MCF 10A (cell line): ENCODE data around the gene ABCA13. TPM values are rescaled to one million over a fixed set of nuclear protein-coding genes. Genes with fewer than 3 reads are reported as not detected.
A peak's percentile ranks its signal among the peaks of the same experiment; 100 is the strongest.

Experiments used
- BruUV-seq: library from RNA; stranded (reverse); fragments of 400-500 nt; replicated peaks from 2 replicates; lab custom pipeline; 2021; lab: Mats Ljungman, UMichigan
- CTCF ChIA-PET: fragments of 300-600 bp; sonication (Branson Sonifier 250); formaldehyde crosslinking; extraction: SDS; loops from one replicate; lab custom pipeline; 2021; ENCODE audit warnings: antibody characterized with exemption, inconsistent platforms; lab: Yijun Ruan, JAX
- POLR2A ChIA-PET: fragments of 300-600, 350-650 bp; sonication (Branson Sonifier 250); formaldehyde crosslinking; extraction: SDS; loops from one replicate; lab custom pipeline; 2020; ENCODE audit warnings: antibody characterized with exemption, inconsistent platforms; lab: Yijun Ruan, JAX
- DNase-seq: peaks from one replicate; pipeline ENCODE4 v3.0.0-alpha.2; 2018; ENCODE audit not compliant: unreplicated experiment
- H3K27ac Mint-ChIP-seq: one replicate; pipeline ENCODE4 v1.8.0; 2022; ENCODE audit warnings: mild to moderate bottlenecking, low read depth, mixed read lengths; ENCODE audit not compliant: unreplicated experiment
- H3K27me3 Mint-ChIP-seq: one replicate; pipeline ENCODE4 v1.8.0; 2022; ENCODE audit warnings: mixed read lengths; ENCODE audit not compliant: insufficient read depth, unreplicated experiment
- H3K36me3 Mint-ChIP-seq: one replicate; pipeline ENCODE4 v1.8.0; 2022; ENCODE audit warnings: mild to moderate bottlenecking, moderate library complexity, mixed read lengths; ENCODE audit not compliant: insufficient read depth, unreplicated experiment
- H3K4me1 Mint-ChIP-seq: one replicate; pipeline ENCODE4 v1.8.0; 2022; ENCODE audit warnings: mixed read lengths; ENCODE audit not compliant: insufficient read depth, unreplicated experiment
- H3K4me3 Mint-ChIP-seq: one replicate; pipeline ENCODE4 v1.8.0; 2022; ENCODE audit warnings: mild to moderate bottlenecking, moderate library complexity, mixed read lengths; ENCODE audit not compliant: unreplicated experiment
- H3K9me3 Mint-ChIP-seq: one replicate; pipeline ENCODE4 v1.8.0; 2022; ENCODE audit warnings: mixed read lengths; ENCODE audit not compliant: unreplicated experiment
- intact Hi-C: fragments of 100-400 bp; cut with micrococcal nuclease; formaldehyde crosslinking; loops from 2 replicates; pipeline ENCODE4 v1.14.1; 2022
- total RNA-seq: library from RNA; stranded (reverse); gene quantifications from 2 replicates; pipeline ENCODE4 v1.2.3, GENCODE V29; 2022
- TF ChIP-seq, protein P1 (sequence below): fragments of 200-600 bp; IDR thresholded peaks from one replicate; pipeline ENCODE4 v1.8.0; 2022; ENCODE audit warnings: antibody characterized with exemption, mild to moderate bottlenecking; ENCODE audit not compliant: unreplicated experiment

Gene ABCA13
- total RNA-seq, 1 experiment from 2014 or later, result 0.30 TPM

DNA sequence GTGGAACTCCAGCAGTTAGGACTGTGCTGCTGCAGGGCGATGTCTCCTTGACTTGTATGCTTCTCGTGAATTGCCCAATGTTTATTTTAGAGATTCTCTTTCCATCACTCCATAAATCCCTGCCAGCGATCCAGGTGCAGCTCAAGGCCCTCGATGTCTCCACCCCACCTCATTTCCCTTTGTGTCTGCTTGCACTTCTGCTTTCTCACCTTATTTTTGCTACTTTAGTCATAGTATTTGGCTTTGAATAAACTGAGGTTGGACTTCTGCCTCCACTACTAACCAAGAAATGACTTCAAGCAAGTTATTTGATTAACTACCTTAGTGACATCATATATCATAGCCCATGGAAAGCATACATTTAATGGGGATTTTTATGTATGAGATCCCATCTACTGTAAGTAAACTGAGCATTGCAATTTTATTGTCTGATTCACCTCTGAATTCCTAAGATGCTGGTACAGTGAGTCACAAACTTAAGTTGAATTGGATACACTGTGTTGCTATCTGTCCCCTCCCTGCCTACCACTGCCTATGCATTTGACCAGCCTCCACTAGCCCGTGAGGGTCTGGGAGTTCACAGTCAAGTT lies 255.8 kb downstream of the ABCA13 start:
- CTCF ChIA-PET, result interaction anchor here (2.1 kb wide), 1 partner anchor 448 kb away, joined by 10 read pairs; no protein-coding TSS in a partner anchor
- peak; percentile 50 for DNase-seq
- intact Hi-C loops, result loop anchor here (2.0 to 10.0 kb wide), 4 partner anchors 128 to 898 kb away; no protein-coding TSS in a partner anchor
- POLR2A ChIA-PET, result no interaction called here
- BruUV-seq, result no TSS peak
- peaks cover 23% of the 10 kb centered on the region for H3K4me1 Mint-ChIP-seq
- no peak overlapping the region for H3K4me3 Mint-ChIP-seq
- TF ChIP-seq, protein P1, sequence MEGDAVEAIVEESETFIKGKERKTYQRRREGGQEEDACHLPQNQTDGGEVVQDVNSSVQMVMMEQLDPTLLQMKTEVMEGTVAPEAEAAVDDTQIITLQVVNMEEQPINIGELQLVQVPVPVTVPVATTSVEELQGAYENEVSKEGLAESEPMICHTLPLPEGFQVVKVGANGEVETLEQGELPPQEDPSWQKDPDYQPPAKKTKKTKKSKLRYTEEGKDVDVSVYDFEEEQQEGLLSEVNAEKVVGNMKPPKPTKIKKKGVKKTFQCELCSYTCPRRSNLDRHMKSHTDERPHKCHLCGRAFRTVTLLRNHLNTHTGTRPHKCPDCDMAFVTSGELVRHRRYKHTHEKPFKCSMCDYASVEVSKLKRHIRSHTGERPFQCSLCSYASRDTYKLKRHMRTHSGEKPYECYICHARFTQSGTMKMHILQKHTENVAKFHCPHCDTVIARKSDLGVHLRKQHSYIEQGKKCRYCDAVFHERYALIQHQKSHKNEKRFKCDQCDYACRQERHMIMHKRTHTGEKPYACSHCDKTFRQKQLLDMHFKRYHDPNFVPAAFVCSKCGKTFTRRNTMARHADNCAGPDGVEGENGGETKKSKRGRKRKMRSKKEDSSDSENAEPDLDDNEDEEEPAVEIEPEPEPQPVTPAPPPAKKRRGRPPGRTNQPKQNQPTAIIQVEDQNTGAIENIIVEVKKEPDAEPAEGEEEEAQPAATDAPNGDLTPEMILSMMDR, result no peak
- no peaks in the 10 kb centered on the region for H3K27me3 Mint-ChIP-seq
- no peaks in the 10 kb centered on the region for H3K9me3 Mint-ChIP-seq
- H3K27ac Mint-ChIP-seq, result peak overlapping the region; percentile 17
- H3K36me3 Mint-ChIP-seq, result no peaks in the 10 kb centered on the region

DNA sequence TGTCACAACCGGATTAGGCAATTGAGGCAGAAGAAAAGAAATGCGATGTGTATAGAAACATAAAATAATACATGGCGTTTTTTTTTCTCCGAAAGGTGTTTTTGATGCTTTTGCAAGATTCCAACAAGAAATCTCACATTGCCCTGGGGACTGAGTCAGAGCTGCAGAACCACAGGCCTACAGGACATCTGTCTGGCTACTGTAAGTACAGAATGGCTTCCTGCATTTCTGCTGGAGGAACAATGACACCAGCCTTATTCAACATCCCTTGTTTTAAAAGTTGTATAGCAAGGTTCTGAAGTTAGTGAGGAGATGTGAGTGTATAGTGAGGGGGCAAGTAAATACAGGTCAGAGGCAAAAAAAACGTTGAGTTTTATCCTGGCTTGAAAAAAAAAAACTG lies 256.4 kb downstream of the ABCA13 start:
- ChIA-PET POLR2A (no interaction called here), CTCF (interaction anchor here (1.3 to 1.5 kb wide), 2 partner anchors 128 to 447 kb away, joined by 4 to 10 read pairs; no protein-coding TSS in a partner anchor)
- Mint-ChIP-seq H3K27ac (peak overlapping the region; percentile 17), H3K4me3 (no peak overlapping the region), H3K4me1 (peaks cover 23% of the 10 kb centered on the region), H3K27me3 (no peaks in the 10 kb centered on the region), H3K9me3 (no peaks in the 10 kb centered on the region), H3K36me3 (no peaks in the 10 kb centered on the region)
- TF ChIP-seq, protein P1, result no peak
- BruUV-seq, result no TSS peak
- intact Hi-C loops, result loop anchor here (2.0 to 10.0 kb wide), 4 partner anchors 129 to 897 kb away; no protein-coding TSS in a partner anchor
- DNase-seq, result peak; percentile 19

DNA sequence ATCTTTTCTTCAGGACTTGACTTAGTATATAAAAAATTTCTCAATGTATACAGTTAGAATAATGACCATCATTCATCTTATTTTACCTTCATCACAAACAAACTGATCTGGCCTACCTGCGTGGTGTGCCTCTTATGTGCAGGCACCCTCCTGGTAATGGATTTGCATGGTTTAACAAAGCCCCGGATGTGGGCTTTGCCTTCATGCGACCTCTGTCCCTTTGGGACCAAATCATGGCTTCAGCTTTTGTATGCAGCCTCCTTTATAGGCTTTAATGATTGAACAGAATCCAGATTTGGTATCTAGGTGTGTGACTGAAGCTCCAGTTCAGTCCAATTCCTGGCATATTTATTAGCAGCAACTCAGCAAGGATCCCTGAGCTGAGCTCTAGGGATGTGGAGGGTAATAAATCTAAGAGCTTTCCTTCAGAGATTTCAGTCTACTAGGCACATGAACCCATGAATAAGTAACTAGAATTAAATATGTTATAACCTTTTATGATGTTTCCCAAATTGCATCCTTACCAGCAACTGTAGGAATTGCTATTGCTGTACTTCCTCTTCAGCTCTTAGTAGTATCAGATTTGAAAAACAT lies 256.9 kb downstream of the ABCA13 start:
- H3K27ac Mint-ChIP-seq, result no peak overlapping the region
- intact Hi-C loops, result loop anchor here (10.0 kb wide), 3 partner anchors 337 to 897 kb away; no protein-coding TSS in a partner anchor
- no peaks in the 10 kb centered on the region for H3K9me3 Mint-ChIP-seq
- CTCF ChIA-PET, result interaction anchor here (0.6 to 1.5 kb wide), 3 partner anchors 129 to 1451 kb away, joined by 3 to 10 read pairs (median 4); no protein-coding TSS in a partner anchor
- no peak overlapping the region for H3K4me3 Mint-ChIP-seq
- no peaks in the 10 kb centered on the region for H3K36me3 Mint-ChIP-seq
- H3K4me1 Mint-ChIP-seq, result peaks cover 23% of the 10 kb centered on the region
- TF ChIP-seq, protein P1, result no peak
- no peak for DNase-seq
- POLR2A ChIA-PET, result no interaction called here
- BruUV-seq, result no TSS peak
- no peaks in the 10 kb centered on the region for H3K27me3 Mint-ChIP-seq

DNA sequence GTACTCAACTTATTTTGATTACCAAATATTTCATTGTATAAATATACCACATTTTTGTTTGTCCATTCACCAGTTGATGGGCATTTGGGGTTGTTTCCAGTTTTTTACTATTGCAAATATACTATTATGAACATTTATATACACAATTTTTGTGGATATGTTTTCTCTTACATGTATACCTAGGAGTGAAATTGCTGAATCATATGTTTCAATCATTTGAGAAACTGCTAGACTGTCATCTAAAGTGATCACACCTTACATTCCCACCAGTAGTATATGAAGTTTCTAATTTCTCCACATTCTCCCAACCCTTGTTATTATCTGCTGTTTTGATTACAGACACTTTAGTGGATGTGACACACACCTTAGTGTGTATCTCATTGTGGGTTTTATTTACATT lies 257.9 kb downstream of the ABCA13 start:
- no TSS peak for BruUV-seq
- ChIA-PET POLR2A (no interaction called here), CTCF (interaction anchor here (1.5 to 1.9 kb wide), 2 partner anchors 130 to 446 kb away, joined by 4 to 10 read pairs; no protein-coding TSS in a partner anchor)
- intact Hi-C loops, result loop anchor here (10.0 kb wide), 3 partner anchors 336 to 896 kb away; no protein-coding TSS in a partner anchor
- no peaks in the 10 kb centered on the region for H3K9me3 Mint-ChIP-seq
- H3K4me3 Mint-ChIP-seq, result no peak overlapping the region
- no peak overlapping the region for H3K27ac Mint-ChIP-seq
- H3K4me1 Mint-ChIP-seq, result peaks cover 23% of the 10 kb centered on the region
- no peaks in the 10 kb centered on the region for H3K27me3 Mint-ChIP-seq
- TF ChIP-seq, protein P1, result no peak
- no peak for DNase-seq
- no peaks in the 10 kb centered on the region for H3K36me3 Mint-ChIP-seq
